GM19372 (cell line): ENCODE data around the gene KRTAP26-1.

Source experiments
- ATAC-seq: cut with Tn5 transposase; IDR thresholded peaks from one replicate; pipeline ENCODE4 v1.9.1; 2021; ENCODE audit warnings: mild to moderate bottlenecking, low read depth, moderate library complexity; ENCODE audit not compliant: unreplicated experiment

KRTAP26-1 gene, protein sequence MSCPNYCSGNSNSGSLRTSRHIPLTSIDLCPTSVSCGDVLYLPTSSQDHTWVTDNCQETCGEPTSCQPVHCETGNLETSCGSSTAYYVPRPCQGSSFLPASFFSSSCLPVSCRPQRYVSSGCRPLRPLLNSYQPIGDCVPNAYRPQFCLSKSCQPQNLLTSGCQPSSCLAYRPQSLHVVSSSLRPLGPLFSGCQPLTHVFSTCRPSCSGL

DNA sequence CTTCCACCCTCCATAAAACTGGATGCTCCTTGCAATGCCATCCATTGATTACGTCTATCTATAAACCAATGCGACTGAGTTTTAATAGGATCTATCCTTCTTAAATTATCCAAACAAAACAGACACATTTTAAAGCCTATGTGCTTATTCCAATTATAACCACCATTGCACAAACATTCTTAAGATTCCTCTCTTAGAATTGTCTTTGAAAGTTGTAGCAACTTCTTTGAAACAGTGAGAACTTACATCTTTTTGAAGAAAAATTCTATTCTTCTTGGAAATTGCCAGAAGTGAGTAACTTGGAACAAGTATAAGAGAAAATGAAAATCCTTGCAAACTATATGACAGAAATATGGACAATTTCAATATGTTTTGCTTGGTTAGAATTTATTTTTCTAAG, at the start of gene KRTAP26-1:
Gene KRTAP26-1 (minus strand): TSS at position 101 of the 400 bp plus-strand sequence. CDS start 280 bp downstream, outside the sequence.
- no peak for ATAC-seq

DNA sequence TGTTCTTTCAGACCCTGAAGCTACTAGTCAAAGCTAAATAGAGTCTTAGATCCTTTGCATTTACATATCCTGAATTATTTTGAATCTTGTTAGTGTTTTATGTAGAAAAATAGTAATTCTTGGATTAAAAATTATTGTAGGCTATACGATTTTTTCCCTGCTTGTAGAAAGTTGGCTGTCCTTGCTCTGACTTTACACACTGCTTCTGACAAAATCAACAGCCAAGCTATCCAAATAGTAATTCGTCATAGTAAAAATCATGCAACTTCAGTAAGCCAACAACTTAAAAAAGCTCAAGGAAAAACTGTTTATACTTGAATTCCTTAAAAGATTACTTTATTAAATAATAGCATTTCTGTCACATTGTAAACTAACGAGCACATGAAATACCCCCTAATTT, 35.8 kb upstream of the KRTAP26-1 start:
- no peak for ATAC-seq

DNA sequence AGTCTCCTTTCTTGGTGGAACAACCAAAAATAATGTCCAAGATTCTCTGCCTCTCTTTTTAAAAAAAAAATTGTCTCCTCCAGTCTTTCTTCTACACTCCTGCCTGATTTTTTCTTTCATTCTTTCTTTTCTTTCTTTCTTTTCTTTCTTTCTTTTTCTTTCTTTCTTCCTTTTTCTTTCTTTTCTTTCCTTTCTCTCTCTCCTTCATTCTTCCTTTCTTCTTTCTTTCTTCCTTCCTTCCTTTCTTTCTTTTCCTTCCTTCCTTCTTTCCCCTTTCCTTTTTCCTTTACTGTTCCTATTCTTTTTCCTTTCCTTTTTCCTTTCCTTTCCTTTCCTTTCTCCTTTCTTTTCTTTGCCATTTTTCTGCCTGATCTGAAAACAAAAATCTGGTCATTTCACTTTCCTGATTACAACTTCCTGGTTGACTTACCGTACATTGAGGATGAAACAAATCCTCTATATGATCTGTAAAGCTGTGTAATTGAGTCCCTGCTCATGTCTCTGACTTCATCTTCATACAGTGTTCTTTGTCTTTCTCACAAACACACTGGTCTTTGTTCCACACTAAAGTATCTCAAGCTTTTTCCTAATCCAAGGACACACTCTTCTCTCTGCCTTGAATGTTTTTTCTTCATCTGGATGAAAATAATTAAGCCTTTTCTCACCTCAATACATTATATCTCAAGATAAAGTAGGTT, 34.3 kb upstream of the KRTAP26-1 start:
- ATAC-seq, result no peak

DNA sequence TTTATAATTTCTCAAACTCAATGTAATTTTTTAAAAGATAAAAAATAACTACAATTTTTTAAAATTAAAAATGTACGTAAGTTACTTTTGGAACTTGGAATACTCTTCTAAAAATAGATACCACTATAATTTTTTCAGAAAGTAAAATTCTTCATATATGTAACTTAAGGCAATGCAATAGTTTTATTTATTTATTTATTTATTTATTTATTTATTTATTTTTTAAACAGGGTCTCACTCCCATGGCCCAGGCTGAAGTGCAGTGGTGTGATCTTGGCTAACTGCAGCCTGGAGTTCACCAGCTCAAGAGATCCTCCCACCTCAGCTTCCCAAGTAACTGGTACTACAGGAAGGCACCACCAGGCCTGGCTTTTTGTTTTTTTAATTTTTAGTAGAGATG, 31.4 kb upstream of the KRTAP26-1 start:
- no peak for ATAC-seq

DNA sequence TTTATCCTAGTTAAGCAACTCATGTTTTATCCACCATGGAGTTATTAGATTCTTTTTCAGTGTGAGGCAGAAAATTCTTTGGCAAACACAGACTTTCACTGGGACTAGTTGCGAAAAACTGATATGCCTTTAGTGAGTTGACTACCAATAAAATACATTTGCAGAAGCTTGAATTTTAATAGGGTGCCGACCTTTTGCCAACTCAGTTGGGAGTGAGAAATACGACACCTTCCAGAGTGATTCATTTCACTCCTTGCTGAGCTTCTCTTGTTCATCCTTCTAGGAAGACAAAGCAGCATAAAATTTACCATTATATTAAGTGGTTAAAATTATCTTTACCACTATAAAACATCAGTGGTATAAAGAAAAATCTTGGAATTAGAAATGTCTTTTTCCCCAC, 29.5 kb upstream of the KRTAP26-1 start:
- ATAC-seq, result no peak

DNA sequence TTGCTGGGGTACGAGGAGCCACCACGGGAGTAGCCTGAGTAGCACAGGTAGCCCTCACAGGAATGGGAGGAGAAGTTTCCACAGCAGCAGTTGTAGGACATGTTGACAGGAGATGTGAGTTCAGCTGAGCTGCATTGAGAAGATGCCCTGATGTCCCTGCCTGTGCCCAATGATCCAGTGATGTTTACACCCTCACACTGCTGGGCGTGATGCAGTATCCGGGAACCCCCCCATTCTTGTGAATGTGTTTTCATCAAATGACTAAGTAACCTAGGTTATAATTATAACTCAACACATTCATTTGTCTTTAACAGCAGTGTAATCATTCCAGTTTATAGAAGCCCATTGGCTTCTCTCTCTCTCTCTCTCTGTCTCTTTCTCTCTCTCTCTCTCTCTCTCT, 28.4 kb upstream of the KRTAP26-1 start, which contains the start of gene KRTAP23-1:
Gene KRTAP23-1 (minus strand): TSS at position 101 of the 400 bp plus-strand sequence. CDS start 0 bp downstream, at position 101.
- ATAC-seq, result no peak

DNA sequence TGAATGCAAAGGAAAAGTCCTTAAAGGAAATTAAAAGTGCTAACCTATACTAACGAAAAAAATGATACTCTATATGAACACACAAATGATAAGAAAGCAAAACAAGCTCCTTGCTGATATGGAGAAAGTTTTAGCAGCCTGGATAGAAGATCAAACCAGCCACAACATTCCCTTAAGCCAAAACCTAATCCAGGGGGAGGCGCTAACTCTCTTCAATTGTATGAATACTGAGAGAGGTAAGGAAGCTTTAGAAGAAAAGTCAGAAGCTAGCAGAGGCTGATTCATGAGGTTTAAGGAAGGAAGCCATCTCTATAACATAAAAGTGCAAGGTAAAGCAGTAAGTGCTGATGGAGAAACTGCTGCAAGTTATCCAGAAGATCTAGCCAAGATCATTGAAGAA, 24.9 kb upstream of the KRTAP26-1 start:
- no peak for ATAC-seq

DNA sequence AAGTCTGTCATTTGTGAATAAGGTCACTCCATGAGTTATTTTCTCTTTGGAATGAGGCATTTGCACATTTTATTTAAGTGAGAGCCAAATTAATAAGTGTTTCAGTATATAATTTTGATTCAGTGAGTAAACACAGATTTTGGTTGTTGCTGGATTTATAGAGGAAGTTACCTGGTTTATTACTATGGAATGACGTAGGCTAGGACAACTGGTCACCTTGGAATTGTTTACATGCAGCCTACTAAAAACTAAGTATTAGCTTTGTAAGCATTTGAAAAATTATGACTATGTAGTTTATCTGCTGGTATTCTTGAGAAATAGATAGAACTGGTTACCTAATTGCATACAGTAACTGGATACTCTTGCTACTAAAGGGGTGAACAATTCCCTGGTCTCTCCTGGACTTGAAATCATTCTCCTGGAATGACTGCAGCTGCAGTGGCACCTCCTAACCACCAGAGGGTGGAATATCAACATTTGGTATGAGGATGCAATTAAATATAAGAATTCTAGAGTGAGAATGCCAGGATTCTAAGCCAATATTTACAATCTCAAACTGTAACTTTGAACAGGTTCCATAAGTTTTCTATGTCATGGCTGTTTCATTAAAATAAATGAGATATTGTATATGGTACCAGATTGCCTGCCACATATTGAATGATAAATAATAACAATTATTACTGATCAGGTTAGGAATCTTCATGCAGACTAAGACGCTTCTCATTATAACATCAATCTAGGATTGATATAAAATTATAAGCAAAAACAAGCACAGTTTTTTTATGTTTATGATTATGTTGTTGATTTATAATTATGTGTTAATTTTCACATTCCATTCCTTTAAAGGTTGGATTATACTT, 20.8 kb upstream of the KRTAP26-1 start:
- no peak for ATAC-seq

DNA sequence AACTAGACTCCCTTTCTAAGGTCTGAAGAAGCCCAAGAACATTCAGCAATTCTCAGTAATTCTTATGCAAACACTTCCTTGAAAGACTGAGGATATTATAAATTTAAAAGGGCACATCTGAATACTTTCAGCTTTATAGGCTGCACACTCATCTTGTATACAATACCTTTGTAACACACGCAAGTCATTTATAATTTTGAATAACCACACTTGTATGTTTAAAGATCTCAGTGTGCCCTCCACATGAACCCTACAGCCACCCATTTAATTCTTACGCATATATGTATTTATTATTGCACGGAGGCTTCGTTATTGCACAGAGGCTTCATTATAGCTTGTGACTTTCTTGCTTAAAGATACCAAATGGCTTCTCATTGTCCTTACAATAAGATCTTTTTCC, 18.6 kb upstream of the KRTAP26-1 start:
- no peak for ATAC-seq

DNA sequence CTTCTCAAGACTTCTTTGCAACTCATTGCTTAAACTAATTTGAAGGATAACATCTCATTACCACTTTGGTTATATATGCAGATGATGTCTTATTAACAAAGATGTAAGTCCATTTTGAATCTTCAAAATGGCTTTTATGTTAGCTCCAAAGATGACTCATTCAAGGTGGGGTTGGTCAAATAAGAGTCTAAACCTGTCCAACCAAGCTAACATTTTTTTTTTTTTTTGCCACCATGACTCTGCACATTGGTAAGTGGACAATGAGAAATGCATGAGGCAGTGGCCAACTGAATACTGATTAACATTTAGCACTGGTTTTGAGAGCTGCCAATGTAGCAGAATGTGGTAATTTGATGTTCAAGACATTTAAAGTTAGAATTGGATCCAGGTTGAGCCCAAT, 17.7 kb upstream of the KRTAP26-1 start:
- ATAC-seq, result no peak

DNA sequence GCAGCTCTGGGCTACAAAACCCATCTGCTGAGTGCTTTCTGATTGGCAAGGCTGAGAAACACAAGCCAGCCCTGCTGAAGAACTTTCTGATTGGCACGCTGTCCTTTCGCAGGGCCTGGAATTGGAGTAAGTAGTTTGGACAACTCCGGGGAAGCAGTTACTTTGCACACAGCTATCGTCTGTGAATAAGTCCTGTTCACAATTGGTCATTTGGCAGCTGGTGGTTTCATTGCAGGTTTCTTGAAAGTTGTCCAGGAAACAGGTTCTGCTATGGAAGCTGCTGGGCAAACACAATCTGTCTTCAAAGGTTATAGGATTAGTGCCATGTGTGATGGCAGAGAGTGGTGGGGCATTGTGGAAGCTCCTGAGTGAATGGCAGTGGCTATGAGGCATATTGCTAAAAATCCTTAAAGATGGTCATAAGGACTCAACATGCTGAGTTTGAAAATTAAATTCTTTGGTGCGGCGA, 17.2 kb upstream of the KRTAP26-1 start, which contains the start of gene KRTAP27-1:
Gene KRTAP27-1 (minus strand): TSS at position 419 of the 469 bp plus-strand sequence. CDS start 26 bp downstream, at position 393.
- ATAC-seq, result no peak

DNA sequence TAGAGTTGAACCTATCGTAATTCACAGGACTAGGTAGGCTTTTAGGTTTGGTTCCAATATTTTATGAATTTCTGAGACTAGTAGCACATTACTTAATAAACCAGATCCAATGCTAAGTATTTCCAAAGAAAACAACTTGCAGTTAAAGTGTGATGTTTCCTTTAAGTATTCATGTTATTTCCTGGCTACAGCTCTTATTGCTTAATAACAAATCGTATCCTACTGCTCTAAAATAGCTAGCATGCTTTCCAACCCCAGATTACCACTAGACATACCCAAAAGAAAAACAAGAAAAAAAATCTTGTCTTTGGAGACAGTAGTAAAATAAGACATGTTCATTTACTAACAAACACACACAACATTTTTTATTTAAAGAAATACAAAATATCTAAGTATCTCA, 16.5 kb upstream of the KRTAP26-1 start:
- ATAC-seq, result no peak

DNA sequence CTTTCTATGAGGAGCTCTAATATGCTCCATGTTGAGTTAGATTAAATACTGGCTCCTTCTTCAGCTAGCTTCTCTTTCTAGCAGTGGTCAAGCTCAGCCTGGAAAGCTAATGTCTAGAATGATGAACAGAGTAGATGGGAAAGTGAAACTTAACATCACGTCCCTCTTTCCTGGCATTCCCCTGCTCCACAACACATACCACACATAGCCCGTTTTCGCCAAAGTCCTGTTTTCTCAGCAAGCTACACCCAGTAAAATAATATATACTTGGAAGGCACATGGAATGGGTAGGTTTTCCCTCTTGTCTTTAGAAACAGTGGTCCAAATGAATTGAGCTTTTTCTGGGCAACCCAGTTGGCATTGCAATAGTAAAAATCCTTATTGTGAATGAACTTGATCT, 13.6 kb upstream of the KRTAP26-1 start:
- no peak for ATAC-seq

DNA sequence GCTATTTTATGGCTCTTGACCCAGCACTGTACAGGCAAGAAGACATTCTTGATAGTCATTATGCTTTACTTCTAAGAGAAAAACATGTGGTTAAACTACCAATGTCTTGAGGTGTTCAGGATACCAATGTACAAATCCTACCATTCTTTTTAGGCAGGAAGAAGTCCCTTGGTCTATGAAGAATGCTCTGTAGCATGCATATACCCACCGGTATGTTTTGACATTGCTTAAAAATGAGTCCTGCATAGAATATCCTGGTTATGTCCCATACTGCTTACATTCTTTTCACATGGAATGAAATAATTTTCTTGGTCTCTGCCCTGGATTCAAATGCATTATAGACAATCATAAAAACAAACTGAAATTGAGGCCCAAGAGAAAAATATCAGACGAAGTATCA, 12.6 kb upstream of the KRTAP26-1 start:
- no peak for ATAC-seq

DNA sequence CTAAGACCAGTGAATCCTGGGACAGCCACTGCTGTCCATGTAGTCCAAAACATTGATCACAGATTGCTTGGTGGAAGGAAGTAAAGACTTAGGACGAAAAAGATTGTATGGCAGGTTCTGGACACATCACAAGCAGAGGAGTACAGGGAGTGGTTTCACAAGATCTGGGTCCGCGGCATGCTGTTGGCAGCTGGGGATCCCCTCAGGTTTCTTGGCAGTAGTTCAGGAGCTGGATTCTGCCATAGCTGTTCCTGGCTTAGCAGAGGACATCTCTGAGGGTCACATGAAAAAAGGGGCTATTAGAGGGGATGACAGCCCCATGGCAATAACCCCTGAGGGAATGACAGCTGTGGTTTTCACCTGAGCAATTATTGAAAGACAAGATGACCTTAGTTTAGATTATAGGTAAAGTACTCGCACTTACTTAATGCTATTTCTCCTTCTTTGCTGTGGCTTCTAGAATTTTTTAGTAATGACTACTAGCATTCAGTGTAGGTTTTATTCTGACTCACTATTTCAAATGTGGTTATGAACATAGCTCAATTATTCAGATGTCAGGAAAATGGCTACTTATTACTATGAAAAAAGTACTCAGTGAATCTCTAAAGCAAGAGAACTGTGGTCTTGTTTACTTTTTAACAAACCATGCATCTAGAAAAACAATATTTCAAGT, 9.2 kb upstream of the KRTAP26-1 start:
- ATAC-seq, result no peak

DNA sequence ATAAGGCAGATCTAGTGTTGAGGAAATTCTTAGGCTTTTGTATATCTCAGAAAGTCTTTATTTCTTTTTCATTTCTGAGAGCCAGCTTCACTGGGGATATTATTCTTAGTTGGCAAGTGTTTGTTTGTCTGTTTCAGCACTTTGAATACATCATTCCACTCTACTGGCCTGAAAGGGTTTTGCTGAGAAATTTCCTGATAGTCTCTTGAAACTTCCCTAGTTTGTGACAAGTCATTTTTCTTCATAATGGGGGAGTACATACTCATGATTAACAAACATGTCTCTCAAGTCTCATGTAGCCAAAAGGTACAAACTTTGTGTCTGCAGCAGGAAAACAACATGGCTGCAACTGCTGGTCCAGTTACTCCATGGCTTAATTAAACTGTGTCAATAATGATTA, 6.3 kb upstream of the KRTAP26-1 start:
- ATAC-seq, result no peak

DNA sequence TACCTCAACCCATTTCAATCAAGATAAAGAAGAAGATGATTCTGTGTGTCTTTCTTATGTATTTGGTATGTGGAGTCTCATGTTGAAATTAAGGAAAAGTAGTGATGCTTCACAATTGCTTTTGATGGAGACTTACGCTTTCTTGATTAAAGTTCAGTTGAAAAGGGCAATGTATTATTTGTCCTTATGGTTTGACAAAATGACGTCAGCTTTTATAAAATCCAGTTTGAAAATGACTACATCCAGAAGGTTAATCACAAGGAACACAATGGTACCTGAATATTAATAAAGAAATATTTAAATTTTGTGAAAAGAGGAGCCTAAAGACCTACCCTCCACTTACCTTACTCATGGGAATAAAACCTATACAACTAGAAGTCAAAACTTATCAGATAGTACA, 4.4 kb downstream of the KRTAP26-1 start:
- no peak for ATAC-seq

DNA sequence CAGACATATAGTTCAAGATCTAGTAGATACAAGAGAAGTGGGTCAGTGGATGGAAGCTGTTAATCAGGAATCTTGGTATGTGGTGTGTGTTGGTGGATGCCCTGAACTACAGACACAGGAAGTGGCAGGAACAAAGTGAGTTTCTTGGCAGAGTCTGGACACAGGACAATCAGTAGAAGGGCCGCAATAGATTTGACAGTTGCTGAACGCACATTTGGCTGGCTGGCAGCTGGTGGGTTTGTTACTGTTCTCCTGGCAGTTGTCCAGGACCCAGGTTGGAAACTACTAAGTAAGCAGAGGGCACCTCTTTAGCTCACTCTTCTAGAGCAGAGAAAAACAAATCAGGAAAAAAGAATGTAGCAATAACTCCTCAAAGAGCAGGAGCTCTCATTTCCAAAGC, 13.2 kb downstream of the KRTAP26-1 start:
- ATAC-seq, result no peak

DNA sequence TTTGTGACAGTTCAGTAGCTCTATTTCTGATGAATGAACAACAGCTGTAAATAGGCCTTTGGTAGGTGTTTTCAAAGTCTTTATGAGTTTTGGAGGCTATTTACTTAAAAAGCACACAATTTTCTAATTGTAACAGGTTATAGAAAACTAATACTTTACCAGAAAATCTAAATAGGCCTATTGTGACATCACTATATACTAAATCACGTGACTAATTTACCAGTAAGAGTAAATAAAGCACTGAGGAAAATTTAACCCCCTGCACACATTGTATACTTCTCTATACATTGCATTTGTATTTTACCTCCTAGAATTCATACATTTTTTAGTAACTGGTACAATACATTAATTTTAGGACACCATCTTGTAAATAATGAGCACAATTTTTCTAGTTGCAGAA, 15.0 kb downstream of the KRTAP26-1 start:
- no peak for ATAC-seq

DNA sequence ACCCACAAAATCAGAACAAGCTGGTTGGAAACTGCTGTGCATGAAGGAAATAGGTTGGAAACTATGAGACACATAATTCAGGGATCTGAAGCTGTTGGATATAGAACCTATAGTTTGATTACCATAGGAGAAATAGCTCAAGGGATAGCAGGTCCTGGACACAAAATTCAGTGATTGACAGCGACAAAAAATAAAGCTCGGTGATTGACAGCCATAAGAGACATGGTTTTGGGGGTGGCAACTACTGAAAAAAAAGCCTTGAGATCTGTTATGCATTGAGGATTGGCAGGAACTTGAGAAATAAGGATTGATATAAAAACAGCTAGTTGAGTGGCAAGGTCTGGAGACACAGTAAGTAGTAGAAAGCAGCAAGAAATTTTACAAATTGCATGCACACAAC, 30.9 kb downstream of the KRTAP26-1 start, which contains the start of gene KRTAP25-1:
Gene KRTAP25-1 (minus strand): TSS at position 300 of the 400 bp plus-strand sequence. CDS start 24 bp downstream, at position 276.
- no peak for ATAC-seq
